GM12892 (cell line): ENCODE measurements around the gene BARD1.

ENCODE experiments used
- POLR2A ChIP-seq: IDR thresholded peaks from 2 replicates; pipeline ENCODE4 v1.6.1; 2011; ENCODE audit warnings: low read depth, low read length, control low read depth
- TAF1 ChIP-seq: IDR thresholded peaks from 2 replicates; pipeline ENCODE4 v1.6.1; 2011; ENCODE audit warnings: low read depth, mild to moderate bottlenecking, control low read depth, low read length, borderline replicate concordance

GRCh38 chr2:214801768-214802397 lies 7.6 kb downstream of the BARD1 start:
- no peak for TF ChIP-seq POLR2A
- TF ChIP-seq TAF1, result no peak
